ENCODE measurements around the gene PAX7. TPM values are rescaled to one million over a fixed set of nuclear protein-coding genes. Genes with fewer than 3 reads are reported as not detected.

PAX7 gene
- total RNA-seq, 4 donors from 2014 or later, result not detected

DNA sequence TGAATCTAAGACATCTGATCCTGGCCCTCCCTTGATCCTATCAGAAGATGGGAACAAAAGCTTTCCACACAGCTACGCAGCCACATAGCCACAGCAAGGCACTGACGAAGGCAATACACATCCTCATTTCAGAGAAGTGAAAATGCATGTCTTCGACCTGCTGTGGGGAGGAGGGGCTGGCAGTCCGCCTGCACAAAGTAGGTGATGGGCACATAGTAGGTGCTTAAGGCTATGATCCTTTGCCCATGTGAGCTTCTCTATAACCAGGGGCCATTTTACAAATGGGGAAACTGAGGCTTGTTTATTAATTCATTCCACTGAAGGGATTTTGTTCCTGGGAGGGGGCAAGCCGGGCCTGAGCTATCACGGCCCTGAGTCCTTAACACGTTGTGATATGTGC is 94.2 kb downstream of the PAX7 start:
- 49% methylated on average over 4 of the region's 7 CpGs for WGBS
- Histone ChIP-seq H3K27ac (replicated peaks in 1 of 4) (no peak overlapping the region), H3K9me3 (no peaks in the 10 kb centered on the region), H3K4me1 (no peaks in the 10 kb centered on the region), H3K36me3 (no peaks in the 10 kb centered on the region), H3K4me3 (no peak overlapping the region), H3K27me3 (peaks cover 0 to 98% (median 17%) of the 10 kb centered on the region in 4 donors)
- TF ChIP-seq POLR2A (IDR thresholded peaks at IDR 0.05; ENCODE audit: low read depth), result no peak
- TF ChIP-seq EP300 (IDR thresholded peaks at IDR 0.05), result no peak
- TF ChIP-seq POLR2AphosphoS5 (IDR thresholded peaks at IDR 0.05), result no peak
- TF ChIP-seq, protein P1, sequence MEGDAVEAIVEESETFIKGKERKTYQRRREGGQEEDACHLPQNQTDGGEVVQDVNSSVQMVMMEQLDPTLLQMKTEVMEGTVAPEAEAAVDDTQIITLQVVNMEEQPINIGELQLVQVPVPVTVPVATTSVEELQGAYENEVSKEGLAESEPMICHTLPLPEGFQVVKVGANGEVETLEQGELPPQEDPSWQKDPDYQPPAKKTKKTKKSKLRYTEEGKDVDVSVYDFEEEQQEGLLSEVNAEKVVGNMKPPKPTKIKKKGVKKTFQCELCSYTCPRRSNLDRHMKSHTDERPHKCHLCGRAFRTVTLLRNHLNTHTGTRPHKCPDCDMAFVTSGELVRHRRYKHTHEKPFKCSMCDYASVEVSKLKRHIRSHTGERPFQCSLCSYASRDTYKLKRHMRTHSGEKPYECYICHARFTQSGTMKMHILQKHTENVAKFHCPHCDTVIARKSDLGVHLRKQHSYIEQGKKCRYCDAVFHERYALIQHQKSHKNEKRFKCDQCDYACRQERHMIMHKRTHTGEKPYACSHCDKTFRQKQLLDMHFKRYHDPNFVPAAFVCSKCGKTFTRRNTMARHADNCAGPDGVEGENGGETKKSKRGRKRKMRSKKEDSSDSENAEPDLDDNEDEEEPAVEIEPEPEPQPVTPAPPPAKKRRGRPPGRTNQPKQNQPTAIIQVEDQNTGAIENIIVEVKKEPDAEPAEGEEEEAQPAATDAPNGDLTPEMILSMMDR (IDR thresholded peaks at IDR 0.05), result no peak
- intact Hi-C loops (cut with DNase I), result no loop called here
- no peak for DNase-seq (ENCODE audit: extremely low spot score)

DNA sequence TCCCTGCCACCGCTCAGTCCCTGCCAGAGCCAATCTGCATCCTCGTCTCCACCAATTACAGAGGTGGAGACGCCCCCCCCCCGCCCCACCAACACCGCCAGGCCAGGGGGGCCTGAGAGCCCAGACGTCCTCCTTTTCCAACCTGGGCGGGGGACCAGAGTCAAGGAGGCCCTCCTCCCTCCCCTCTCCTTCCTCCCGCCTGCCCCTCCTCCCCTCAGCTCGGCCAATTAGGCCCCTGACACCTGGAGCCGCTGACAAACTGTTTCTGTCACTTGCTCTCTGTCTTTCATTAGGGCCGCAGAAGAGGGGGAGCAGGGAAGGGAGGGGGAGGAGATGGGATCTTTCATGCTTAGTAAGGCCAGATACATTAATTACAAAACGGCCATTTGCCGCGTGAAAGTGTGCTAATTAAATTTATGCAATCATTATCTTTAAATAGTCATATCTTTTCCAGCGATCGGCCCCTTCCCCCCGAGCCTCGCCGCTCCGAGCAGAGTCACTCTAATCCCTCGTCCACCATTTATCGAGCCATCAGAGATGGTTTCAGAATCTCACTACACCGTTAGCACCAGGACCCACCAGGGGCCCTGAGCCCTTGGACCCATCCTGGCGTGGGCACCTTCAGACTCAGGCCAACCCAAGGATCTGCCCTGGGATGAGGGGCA is 94.7 kb downstream of the PAX7 start:
- Histone ChIP-seq H3K27me3 (peaks cover 0 to 98% (median 14%) of the 10 kb centered on the region in 4 donors), H3K36me3 (no peaks in the 10 kb centered on the region), H3K4me3 (no peak overlapping the region), H3K4me1 (no peaks in the 10 kb centered on the region), H3K9me3 (no peaks in the 10 kb centered on the region), H3K27ac (replicated peaks in 1 of 4) (no peak overlapping the region)
- 35% methylated on average over 15 of the region's 24 CpGs for WGBS
- intact Hi-C loops (cut with DNase I), result no loop called here
- no peak for DNase-seq (ENCODE audit: extremely low spot score)
- TF ChIP-seq, protein P1 (IDR thresholded peaks at IDR 0.05), result no peak
- TF ChIP-seq EP300 (IDR thresholded peaks at IDR 0.05) (no peak), POLR2AphosphoS5 (IDR thresholded peaks at IDR 0.05) (no peak), POLR2A (IDR thresholded peaks at IDR 0.05; ENCODE audit: low read depth) (no peak)

DNA sequence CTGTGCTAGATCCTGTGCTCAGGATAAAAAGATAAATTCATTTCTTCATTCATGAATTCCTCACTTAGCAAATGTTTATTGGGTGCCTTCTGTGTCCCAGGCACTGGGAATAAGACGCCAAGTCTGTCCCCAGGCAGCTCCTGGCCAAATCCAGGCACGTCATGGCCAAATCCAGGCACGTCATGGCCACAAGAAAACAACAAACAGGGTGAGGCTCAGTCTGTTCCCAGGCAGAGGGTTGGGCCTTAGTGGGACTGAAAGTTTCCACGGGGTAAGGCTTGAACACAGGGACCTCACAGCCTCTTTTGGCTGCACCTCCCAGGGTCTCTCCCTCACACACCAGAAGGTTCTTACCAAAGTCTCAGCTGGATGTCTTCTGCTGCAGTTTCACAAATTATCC is 95.7 kb downstream of the PAX7 start:
- 36% methylated on average over 4 of the region's 4 CpGs for WGBS
- DNase-seq (ENCODE audit: extremely low spot score), result no peak
- H3K4me1 ChIP-seq, result no peaks in the 10 kb centered on the region
- H3K4me3 ChIP-seq, result no peak overlapping the region
- TF ChIP-seq POLR2AphosphoS5 (IDR thresholded peaks at IDR 0.05), result no peak
- TF ChIP-seq, protein P1 (IDR thresholded peaks at IDR 0.05), result no peak
- H3K36me3 ChIP-seq, result no peaks in the 10 kb centered on the region
- no peak overlapping the region for H3K27ac ChIP-seq (replicated peaks in 1 of 4)
- intact Hi-C loops (cut with DNase I), result no loop called here
- no peaks in the 10 kb centered on the region for H3K9me3 ChIP-seq
- peaks cover 0 to 98% (median 10%) of the 10 kb centered on the region in 4 donors for H3K27me3 ChIP-seq

DNA sequence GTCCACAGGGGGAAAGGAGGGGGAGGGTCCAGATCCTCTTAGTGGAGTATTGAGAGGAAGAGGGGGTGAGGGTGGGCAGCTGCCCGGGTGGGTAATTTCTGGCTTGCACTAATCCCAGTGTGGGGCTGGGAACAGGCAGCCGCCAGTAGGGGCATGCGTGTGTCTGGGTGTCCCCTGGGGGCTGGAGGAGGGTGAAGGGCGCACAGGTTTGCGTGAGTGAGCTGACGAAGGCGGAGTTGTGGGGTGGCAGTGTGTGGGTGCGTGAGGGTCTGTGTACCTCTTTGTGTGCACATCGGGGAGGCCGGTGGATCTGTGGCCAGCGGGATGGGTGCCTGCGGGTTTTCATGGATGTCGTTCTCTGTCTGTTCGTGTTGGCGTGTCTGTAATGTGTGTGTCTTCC is 97.3 kb downstream of the PAX7 start:
- DNase-seq (ENCODE audit: extremely low spot score), result no peak
- TF ChIP-seq POLR2A (IDR thresholded peaks at IDR 0.05; ENCODE audit: low read depth) (no peak), POLR2AphosphoS5 (IDR thresholded peaks at IDR 0.05) (no peak), EP300 (IDR thresholded peaks at IDR 0.05) (no peak)
- TF ChIP-seq, protein P1 (IDR thresholded peaks at IDR 0.05), result no peak
- H3K9me3 ChIP-seq, result no peaks in the 10 kb centered on the region
- H3K4me3 ChIP-seq, result no peak overlapping the region
- no peak overlapping the region for H3K27ac ChIP-seq (replicated peaks in 1 of 4)
- intact Hi-C loops (cut with DNase I), result no loop called here
- no peaks in the 10 kb centered on the region for H3K4me1 ChIP-seq
- 75% methylated on average over 15 of the region's 15 CpGs for WGBS
- H3K36me3 ChIP-seq, result no peaks in the 10 kb centered on the region
- peaks cover 0 to 98% (median 10%) of the 10 kb centered on the region in 4 donors for H3K27me3 ChIP-seq

DNA sequence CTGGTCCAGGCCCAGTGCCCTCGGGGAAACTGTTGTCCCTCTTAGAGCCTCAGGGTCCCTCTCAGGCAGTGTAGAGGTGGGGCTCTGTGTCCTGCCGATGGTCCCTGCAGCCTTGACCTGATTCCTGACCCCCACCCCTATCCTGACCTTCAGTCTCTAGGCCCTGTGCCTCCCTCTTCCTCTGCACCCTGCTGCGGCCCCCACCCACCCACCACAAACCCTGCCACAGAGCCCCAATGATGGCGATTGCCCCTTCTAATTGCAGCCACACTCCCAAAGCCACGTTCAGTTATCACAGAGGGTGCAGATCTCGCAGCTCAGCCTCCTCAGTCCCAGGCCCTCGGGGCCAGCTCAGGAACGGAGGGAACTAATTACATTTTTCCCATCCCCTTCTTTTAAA is 99.7 kb downstream of the PAX7 start:
- intact Hi-C loops (cut with DNase I), result no loop called here
- H3K36me3 ChIP-seq, result no peaks in the 10 kb centered on the region
- H3K9me3 ChIP-seq, result no peaks in the 10 kb centered on the region
- no peak for TF ChIP-seq POLR2A (IDR thresholded peaks at IDR 0.05; ENCODE audit: low read depth)
- no peak for TF ChIP-seq POLR2AphosphoS5 (IDR thresholded peaks at IDR 0.05)
- TF ChIP-seq, protein P1 (IDR thresholded peaks at IDR 0.05), result no peak
- no peak for TF ChIP-seq EP300 (IDR thresholded peaks at IDR 0.05)
- DNase-seq (ENCODE audit: extremely low spot score), result no peak
- peaks cover 0 to 98% (median 4%) of the 10 kb centered on the region in 4 donors for H3K27me3 ChIP-seq
- no peak overlapping the region for H3K27ac ChIP-seq (replicated peaks in 1 of 4)
- H3K4me1 ChIP-seq, result no peaks in the 10 kb centered on the region
- no peak overlapping the region for H3K4me3 ChIP-seq
- WGBS, result 51% methylated on average over 8 of the region's 8 CpGs
